HG03045 (cell line): ENCODE results near the gene LRMDA.
"Not testable (repeated sequence)": the region's sequence is repeated elsewhere in the genome, so short reads cannot be mapped to it uniquely, and the experiment has no call there.

Source experiments
- ATAC-seq: cut with Tn5 transposase; IDR thresholded peaks from one replicate; pipeline ENCODE4 v1.9.1; 2021; ENCODE audit warnings: mild to moderate bottlenecking, moderate library complexity; ENCODE audit not compliant: unreplicated experiment

Gene LRMDA

DNA sequence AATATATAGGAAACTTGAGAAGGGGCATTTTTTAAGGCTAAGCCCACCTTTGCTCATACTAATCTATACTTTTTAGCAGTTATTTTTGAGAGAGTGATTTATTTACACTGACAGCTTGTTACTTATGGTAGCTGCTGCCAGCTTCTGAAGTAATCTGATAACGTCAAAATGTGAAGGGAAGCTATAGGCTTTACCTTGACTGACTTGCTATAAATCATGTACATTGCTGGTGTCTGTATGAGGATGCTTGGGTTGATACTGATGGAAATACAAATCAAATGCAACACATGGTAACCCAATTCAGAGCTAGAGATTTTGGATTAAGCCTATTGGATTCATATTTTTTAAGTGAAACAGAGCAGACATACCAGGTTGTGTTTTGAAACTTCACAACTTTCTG, 299.4 kb downstream of the LRMDA start:
- no peak for ATAC-seq

DNA sequence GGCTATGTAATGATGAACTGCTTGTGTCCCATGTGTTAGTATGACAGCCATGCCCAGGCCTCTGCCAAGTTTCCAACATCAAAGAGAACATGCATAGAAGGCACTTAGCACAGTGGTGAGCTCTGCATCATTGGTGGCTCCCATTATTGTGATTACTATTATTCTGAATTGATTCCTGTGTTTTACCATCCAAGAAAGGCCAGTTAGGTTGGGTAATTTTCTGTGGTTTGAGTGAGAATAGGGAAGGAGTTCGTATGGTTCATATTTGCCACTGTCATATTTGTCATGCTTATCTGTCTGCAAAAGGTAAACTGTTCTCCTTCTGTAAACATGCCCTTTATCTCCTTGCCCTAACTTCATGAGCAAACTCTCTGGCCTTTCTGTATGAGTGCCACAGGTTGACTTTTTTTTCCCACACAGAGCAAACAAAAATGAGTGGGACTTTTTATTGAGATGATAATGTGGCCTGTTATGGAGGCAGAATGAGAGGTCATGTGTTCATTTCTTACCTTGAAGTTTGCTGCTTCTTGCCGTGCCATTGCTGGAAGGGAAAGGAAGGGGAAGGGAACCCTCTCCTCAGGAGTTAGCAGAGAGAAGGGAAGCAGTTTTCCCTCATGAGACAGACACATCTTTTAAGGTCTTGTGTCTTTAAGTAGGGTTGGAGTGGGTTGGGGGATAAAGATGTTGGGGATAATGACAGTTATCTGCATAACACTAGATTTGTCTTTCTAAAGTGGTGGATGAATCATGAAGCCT, 301.9 kb downstream of the LRMDA start:
- no peak for ATAC-seq

DNA sequence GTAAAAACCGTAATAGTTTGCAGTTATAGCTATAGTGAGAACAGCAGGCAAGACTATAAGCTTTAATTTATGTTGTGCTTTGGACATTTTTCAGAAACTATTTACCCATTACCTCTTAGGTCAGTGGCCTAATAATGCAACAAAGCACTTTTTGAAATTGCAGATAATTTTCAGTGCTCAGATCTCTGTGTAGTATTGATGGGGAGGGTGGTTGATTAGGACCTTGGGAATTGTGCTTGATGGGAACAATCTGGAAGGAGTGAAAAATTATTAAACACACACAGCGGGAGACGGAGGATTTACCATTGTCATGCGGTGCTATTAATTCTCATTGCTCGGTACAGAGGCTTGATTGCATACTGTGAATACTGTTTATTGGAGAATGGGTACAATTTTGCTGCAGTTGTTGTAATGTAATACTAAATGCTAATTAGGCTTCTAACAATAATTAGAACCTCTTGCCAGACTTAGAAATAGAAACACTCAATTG, 304.8 kb downstream of the LRMDA start:
- no peak for ATAC-seq

DNA sequence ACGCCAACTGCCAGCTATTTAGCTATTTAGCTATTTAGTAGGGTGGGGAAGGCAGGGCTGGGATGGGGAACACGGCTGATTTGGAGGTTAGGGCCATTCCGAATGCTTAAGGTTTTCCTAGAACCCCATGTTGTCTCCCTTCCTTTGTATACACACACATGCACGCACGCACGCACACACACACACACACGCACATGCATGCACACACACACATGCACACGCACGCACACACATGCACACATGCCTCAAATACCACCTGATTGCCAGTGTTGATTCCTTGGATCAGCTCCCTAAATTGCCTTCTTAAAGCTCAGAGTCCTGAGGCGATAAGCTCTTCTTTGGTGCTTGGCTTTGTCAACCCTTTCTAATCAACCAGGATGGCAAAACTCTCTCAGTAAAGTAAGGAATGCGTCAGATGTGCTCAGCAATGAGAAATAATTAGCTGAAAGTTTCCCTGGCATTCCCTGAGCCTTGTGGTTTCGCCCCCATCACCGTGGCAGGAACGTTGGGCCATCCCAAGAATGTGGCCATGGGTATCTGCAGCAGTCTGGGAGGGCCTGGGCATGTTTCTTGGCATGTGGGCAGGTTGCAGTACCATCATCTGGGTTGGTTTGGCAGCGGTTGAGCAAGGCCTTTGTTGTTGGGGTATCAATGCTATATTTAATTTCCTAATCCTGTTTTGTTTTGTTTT, 305.6 kb downstream of the LRMDA start:
- no peak for ATAC-seq

DNA sequence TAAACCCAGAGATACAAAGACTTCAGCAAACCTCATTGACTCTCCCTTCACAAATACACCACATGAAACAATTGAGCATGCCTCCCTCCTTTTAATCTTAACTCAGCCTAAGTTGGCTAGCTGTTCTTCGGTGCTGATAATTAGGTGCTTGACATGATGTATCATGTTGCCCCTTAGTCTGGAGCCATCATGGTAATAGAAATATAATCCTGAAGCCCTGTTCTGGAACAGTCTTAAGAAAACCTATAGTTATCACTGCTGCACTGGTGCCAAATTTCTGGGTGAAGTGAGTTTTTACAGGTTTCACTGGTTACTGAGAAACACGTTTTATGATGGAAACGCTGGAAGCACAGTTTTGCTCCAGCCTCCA, 306.1 kb downstream of the LRMDA start:
- ATAC-seq, result no peak

DNA sequence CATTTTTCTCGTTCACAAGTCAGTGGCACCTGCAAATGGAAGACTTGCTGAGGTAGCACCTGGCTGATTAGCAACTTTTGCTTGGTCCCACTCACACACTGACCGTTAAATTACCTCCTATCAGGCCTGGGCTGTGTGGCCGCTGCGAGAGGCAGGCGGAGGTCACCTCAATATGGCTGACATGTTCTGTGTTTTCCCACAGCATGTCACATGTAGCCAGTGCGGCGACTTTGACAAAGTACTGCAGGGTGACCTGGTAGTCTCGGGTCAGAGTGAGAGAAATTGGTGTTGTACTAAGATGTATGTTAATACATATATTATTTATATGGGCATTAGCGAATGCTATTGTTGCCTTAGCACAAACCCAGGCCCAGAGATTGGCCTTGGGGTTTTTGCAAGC, 307.5 kb downstream of the LRMDA start:
- ATAC-seq, result no peak

DNA sequence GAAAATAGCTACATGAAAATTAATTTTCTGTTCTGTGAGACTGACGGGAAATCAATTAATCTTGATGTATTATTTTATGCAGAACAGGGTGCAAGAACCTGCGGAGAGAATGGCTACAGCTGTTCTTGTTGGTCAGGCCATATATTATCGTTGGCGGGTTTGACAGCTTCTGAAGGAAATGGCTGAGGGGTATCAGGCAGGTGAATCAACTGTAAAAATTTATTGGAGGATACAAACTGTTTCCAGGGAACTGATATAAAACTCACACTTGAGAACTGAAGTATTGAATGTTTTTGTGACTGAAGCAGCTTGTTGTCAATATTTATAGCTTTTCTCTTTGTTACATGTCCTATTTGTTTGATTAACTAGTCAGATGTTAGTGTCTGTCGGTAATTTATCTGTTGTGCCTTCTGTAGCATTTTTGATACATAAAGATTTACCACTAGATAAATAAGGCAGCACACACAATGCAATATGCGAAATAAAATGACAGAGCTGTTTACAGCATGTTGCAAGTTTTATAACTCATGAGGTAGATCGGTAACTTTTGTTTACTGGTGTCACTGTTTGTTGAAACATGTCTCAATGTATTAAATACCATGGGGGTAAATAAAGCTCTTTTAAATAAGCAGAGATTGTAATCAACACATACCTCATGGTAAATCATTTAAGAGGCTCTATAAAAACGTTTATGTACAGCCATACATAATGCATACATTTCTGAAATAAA, 308.2 kb downstream of the LRMDA start:
- no peak for ATAC-seq

DNA sequence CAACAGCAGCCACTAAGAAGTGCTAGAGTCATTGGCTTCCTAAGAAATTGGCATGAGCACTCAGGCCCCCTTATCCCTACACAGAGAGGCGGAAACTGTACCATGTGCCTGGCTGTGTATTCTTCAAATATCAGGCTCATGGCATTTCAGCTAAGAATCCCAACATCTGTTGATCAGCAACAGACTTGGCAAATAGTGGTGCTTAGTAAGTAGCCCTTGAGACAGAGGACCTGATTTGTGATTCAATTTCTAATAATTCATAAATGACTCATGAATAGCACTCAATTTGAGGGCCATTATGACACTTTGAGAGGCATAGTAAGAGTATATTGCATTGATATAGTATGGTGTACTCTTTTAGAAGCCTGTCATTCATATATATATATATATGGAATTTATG, 309.1 kb downstream of the LRMDA start:
- ATAC-seq, result no peak

DNA sequence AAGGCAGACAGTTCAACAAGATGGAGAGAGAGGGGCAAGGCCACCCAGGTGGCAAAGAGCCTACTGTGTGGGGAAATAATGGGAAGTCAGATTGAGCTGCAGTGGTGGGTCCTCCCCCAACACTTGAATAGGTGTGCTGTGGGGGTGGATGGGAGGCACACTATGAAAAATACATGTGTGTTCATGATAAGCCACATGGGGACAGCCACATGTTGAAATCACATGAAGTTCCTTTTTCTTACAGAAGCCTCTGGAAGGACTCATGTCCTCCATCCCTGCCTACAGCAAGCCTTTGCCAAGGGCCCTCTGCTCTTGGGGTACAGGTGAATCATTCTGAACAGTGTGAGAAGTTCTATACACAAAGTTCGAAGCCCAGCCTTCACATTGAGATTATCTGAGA, 310.9 kb downstream of the LRMDA start:
- no peak for ATAC-seq

DNA sequence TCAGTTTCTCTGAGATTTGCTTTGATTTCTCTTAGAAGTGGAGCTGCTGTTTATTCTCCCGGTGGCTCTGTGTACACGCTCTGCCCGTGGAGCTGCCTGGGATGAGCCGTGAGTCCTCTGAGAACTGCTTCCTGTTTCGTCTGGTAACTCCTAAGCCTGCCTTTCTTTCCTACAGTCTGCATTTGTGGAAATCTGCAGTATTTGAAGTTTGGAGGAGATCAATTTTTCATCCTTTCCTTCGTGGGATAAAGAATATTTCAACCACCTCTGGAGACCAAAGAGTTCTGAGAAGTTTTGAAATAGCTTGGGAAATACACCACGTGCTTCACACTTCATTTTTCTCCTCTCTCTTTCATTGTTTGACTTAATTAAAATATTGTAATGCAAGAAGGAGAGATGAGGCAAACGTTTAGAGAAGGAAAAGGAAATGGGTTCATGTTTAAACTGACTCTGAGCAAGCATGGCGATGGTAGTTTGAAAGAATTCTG, 311.9 kb downstream of the LRMDA start:
- no peak for ATAC-seq

DNA sequence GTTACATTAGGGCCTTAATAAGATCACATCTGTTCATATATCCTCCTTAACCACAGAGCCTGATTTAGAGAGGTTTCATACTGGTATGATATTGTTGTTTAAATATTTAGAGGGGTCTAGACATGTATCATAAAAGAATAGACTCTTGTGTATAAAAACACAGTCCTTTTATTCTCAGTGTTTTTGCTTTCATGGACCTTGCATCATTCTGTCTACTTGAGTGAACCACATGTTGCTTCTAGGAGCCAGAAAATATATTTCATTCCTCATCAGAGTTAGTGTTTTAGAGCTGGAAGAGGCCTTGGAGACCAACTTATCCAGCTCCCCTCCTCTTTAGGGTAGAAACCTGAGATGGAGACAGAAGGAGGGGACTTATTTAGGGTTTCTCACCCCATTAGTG, 312.8 kb downstream of the LRMDA start:
- ATAC-seq, result no peak

DNA sequence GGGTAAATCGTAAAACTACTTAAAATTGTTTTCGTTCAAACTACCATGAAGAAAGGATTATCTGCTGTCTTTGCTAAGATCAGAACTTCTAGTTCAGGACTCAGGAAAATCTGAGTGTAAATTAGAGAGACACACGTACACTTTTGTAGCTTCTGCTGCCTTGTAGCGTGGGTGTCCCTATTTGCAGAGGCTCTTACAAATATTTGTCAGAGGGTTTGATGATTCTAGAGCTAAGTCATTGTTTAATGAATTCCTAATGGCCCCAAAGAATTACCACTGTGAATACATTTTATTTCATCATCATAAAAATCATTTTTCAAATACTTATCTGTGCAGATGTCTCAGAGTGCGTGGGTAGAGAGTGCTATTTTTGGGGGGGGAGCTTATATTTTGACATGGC, 314.9 kb downstream of the LRMDA start:
- ATAC-seq, result no peak

DNA sequence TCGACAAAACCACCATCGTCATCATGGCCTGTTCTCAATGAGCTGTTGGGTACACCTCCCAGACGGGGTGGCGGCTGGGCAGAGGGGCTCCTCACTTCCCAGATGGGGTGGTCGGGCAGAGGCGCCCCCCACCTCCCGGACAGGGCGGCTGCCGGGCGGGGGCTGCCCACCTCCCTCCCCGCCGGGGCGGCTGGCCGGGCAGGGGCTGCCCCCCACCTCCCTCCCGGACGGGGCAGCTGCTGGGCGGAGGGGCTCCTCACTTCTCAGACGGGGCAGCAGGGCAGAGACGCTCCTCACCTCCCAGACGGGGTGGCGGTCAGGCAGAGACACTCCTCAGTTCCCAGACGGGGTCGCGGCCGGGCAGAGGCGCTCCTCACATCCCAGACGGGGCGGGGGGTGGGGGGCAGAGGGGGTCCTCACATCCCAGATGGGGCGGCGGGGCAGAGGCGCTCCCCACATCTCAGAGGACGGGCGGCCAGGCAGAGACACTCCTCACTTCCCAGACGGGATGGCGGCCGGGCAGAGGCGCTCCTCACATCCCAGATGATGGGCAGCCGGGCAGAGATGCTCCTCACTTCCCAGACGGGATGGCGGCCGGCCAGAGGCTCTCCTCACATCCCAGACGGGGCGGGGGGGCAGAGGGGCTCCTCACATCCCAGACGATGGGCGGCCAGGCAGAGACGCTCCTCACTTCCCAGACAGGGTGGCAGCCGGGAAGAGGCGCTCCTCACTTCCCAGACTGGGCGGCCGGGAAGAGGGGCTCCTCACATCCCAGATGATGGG, 318.9 kb downstream of the LRMDA start:
- ATAC-seq, result not testable (repeated sequence)

DNA sequence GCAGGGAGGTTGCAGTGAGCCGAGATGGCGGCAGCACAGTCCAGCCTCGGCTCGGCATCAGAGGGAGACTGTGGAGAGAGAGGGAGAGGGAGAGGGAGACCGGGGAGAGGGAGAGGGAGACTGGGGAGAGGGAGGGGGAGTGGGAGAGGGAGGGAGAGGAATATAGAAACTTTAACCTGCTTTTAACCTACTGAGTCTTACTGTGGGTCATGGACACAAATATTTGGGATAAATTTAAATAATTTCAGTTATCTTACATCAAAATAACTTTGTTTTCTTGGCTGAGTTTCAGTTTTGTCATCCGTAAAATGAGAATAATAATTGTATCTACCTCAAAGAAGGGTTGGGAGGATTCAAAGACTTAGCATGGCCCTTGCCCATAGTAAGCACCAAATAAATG, 319.8 kb downstream of the LRMDA start:
- ATAC-seq, result no peak

DNA sequence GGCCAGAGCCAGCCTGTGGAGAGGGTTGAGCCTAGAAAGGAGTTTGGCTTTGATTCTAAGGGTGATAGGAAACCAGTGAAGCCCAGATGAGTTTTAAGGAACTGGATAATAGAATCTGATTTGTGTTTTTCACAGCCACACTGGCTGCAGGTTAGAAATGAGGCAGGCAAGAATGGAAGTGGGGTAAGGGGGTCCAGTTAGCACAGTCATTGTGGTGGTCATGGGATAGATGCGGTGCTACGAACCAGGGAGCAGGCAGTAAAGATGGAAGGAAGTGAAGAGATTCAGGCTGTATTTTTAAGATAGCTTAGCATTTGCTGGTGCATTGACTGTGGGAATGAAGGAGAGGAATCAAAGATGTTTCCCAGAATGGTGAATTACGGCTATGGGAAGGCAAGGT, 322.2 kb downstream of the LRMDA start:
- no peak for ATAC-seq

DNA sequence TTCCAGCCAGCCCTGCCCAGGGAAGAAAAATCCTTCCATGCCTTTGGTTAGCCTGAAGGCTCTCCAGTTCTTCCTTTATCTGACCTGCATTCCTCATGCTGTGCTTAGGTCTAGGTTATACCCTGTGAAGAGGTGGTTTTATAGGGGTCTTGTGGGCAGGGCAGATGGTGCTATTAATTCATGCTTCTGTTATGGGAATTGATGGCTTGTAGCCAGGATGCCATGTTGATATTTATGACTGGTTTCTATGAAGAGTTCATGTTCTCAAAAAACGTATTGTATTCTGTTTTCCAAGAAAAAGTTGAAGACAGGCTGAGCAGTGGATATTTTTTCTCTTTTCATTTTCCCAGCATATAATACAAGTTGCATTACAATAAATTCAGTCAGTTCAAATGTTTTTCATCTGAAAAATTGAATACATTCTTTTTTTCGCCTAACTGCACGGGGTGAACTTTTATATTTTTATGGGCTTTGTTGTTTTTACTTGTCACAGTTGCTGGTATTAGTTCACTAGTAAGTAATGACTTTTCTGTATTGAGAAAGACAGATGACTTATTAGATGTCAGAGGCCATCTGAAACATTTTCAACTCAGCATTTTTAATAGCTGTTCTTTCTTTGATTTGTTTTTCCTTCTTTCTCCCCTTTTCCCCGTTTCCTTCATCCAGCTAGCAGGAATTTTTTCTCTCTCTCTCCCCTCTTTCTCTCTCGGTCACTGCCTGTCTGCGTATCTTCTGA, 322.8 kb downstream of the LRMDA start:
- no peak for ATAC-seq

DNA sequence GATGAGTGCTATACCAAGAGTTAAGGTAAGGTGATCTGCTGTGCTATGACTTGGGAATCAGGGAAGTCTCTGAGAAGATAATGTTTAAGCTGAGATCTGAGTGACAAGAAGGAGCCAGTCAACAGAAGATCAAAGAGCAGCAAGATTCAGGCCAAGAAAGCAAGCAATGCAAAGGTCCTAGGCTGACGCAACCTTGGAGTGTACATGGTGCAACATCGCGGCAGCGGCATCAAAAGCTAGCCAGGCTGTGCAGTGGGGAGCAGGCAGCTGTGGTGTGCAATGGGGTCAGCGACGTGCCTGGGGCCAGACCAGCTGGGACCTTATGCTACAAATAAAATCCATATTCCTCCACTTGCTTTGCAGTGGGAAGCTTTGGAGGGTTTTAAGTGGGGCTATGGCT, 324.1 kb downstream of the LRMDA start:
- no peak for ATAC-seq

DNA sequence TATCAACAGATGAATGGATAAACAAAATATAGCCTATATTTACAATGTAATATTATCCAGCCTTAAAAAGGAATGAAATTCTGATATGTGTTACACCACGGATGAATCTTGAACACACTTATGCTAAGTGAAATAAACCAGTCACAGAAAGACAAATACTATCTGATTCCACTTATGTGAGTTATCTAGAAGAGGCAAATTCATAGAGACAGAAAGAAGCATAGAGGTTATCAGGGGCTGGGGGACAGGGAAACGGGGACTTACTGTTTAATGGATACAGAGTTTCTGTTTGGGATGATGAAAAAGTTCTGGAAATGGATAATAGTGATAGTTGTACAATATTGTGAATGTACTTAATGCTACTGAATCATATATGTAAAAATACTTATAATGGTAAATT, 329.9 kb downstream of the LRMDA start:
- ATAC-seq, result no peak

DNA sequence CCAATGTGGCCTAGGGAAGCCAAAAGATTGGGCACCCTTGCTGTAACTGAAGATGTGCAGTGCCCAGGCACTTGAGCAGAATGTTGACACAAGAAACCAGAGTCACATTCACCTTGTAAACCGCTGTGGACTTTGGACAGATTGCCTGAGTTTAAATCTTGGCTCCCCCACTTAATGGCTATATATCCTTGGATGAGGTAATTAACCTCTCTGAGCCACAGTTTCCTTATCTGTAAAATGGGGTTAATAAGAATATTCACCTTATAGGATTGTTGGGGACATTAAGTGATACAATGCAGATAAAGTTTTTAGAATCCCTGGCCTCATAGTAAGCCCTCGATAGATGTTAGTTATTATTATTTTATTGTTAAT, 331.0 kb downstream of the LRMDA start:
- ATAC-seq, result no peak

DNA sequence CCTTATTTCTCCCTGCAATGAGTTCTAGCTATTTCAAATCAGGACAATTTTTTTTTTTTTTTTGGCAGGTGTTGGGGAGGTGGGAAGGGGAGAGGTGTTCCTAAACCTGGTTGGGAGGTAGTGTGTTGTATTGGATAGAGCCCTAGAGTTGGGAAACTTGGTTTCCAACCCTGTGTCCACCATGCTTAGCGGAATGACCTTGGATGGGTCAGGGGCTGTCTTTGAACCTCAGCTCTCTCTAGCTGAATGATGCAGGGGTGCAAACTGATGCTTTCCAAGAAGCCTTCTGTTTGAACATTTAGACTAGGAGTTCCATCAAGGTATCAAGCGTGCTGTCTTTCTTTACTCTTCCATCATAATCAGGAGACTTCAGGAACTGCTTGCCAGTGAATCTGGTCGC, 332.2 kb downstream of the LRMDA start:
- ATAC-seq, result no peak
